Prostate gland (tissue), 2 donors: Measurements from ENCODE around the gene COL4A2.

Source experiments
- POLR2A ChIP-seq: fragments of 450-650 bp; IDR thresholded peaks from one replicate; pipeline ENCODE4 v1.6.1; 2016; ENCODE audit warnings: antibody characterized with exemption, mild to moderate bottlenecking
- TF ChIP-seq, protein P1 (sequence below), 4 experiments: fragments of 200-600 bp in 2 of 4; fragments of 450-650 bp in 2 of 4; sonication (generic) in 2 of 4; IDR thresholded peaks; 1 replicate in 3 of 4; 2 replicates in 1 of 4; pipeline ENCODE4 v1.5.1; 2016 to 2019; ENCODE audit warnings: antibody characterized with exemption in 4 of 4, mild to moderate bottlenecking in 2 of 4, moderate library complexity in 2 of 4

- TF ChIP-seq, protein P1, sequence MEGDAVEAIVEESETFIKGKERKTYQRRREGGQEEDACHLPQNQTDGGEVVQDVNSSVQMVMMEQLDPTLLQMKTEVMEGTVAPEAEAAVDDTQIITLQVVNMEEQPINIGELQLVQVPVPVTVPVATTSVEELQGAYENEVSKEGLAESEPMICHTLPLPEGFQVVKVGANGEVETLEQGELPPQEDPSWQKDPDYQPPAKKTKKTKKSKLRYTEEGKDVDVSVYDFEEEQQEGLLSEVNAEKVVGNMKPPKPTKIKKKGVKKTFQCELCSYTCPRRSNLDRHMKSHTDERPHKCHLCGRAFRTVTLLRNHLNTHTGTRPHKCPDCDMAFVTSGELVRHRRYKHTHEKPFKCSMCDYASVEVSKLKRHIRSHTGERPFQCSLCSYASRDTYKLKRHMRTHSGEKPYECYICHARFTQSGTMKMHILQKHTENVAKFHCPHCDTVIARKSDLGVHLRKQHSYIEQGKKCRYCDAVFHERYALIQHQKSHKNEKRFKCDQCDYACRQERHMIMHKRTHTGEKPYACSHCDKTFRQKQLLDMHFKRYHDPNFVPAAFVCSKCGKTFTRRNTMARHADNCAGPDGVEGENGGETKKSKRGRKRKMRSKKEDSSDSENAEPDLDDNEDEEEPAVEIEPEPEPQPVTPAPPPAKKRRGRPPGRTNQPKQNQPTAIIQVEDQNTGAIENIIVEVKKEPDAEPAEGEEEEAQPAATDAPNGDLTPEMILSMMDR (IDR thresholded peaks at IDR 0.05), result no peak
- TF ChIP-seq POLR2A, result no peak
Measured at GRCh38 chr13:110398564-110399507, 91.8 kb downstream of the COL4A2 start.
